ENCODE results near the gene ANKS6. TPM values are rescaled to one million over a fixed set of nuclear protein-coding genes. Genes with fewer than 3 reads are reported as not detected.

Gene ANKS6
- total RNA-seq, 1 experiment from 2014 or later, result 39.2 TPM

DNA sequence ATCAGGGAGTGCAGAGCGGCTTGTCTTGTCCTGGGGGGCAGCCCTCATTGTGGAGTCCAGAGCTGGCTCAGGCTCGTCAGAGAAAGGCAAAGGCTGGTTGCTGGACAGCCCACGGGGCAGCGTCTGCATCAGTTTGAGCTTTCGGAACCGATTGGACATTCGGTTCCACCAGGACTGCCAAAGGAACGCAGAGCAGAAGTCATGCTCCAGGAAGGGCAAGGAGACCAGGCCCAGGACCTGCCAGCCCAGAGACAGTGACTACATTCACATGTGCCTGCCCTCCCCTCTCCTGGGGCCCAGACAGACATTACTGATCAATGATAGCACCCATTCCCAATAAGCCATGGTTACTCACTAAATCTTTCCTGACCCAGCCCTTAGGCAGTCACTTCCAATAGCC, 18.1 kb downstream of the ANKS6 start:
- H3K9me3 ChIP-seq (ENCODE audit: control insufficient read depth in 1 of 2, insufficient read depth in 1 of 2, low read depth in 1 of 2, low read length in 2 of 2), result no peaks in the 10 kb centered on the region
- H3K27ac ChIP-seq (ENCODE audit: low read depth, low read length), result no peak overlapping the region
- ChIA-PET RAD21 (ENCODE audit: low non-redundant PET in 1 of 2, low total read pairs in 2 of 2, uncharacterized antibody in 2 of 2, unreplicated experiment in 2 of 2) (no interaction called here), CTCF (no interaction called here), POLR2A (no interaction called here)
- ATAC-seq, result no peak
- H3K79me2 ChIP-seq (ENCODE audit: insufficient read depth, low read length), result no peaks in the 10 kb centered on the region
- H3K4me2 ChIP-seq (ENCODE audit: low read length), result no peak overlapping the region
- no peaks in the 10 kb centered on the region for H4K20me1 ChIP-seq (ENCODE audit: insufficient read depth)
- intact Hi-C loops (cut with micrococcal nuclease), result loop anchor here (10.0 kb wide), 1 partner anchor 703 kb away; no protein-coding TSS in a partner anchor
- no TSS peak for BruUV-seq (replicated peaks)
- TF ChIP-seq POLR2AphosphoS5 (IDR thresholded peaks at IDR 0.05; ENCODE audit: low read depth, low read length) (no peak), ZFX (IDR thresholded peaks at IDR 0.05) (no peak), CEBPB (IDR thresholded peaks at IDR 0.05; ENCODE audit: low read depth) (no peak), FOSL1 (IDR thresholded peaks at IDR 0.05; ENCODE audit: low read depth) (no peak), EZH2phosphoT487 (IDR thresholded peaks at IDR 0.05; ENCODE audit: borderline replicate concordance) (no peak), EZH2 (IDR thresholded peaks at IDR 0.05) (no peak), SRF (IDR thresholded peaks at IDR 0.05; ENCODE audit: low read depth) (no peak), TCF7L2 (IDR thresholded peaks at IDR 0.05; ENCODE audit: borderline replicate concordance, extremely low read depth, insufficient read depth, insufficient read length) (no peak), MAX (IDR thresholded peaks at IDR 0.05) (no peak), ELF1 (IDR thresholded peaks at IDR 0.05; ENCODE audit: borderline replicate concordance, low read depth) (no peak), ZBTB33 (IDR thresholded peaks at IDR 0.05; ENCODE audit: extremely low read depth, insufficient replicate concordance, low read length) (no peak), RAD21 (IDR thresholded peaks at IDR 0.05; ENCODE audit: low read depth) (no peak), ZNF274 (IDR thresholded peaks at IDR 0.05; ENCODE audit: low read depth, low read length) (no peak), CBX3 (IDR thresholded peaks at IDR 0.05; ENCODE audit: low read depth) (no peak), YY1 (IDR thresholded peaks at IDR 0.05; ENCODE audit: extremely low read depth, insufficient replicate concordance, low read depth, low read length) (no peak), CTCF (IDR thresholded peaks at IDR 0.05 in 2 of 3, conservative IDR thresholded peaks at IDR 0.05 in 1 of 3; ENCODE audit: borderline replicate concordance in 1 of 3, insufficient read depth in 1 of 3, low read depth in 2 of 3, low read length in 2 of 3) (no peak), SP1 (IDR thresholded peaks at IDR 0.05; ENCODE audit: low read depth) (no peak), SIN3A (IDR thresholded peaks at IDR 0.05; ENCODE audit: low read depth) (no peak)
- peaks cover 3 to 14% of the 10 kb centered on the region in 2 experiments; a peak in 2 of 4 replicates for H3K36me3 ChIP-seq (ENCODE audit: control insufficient read depth in 1 of 2, insufficient read depth in 2 of 2, low read length in 2 of 2)
- H3K27me3 ChIP-seq (ENCODE audit: insufficient read depth, low read length), result no peaks in the 10 kb centered on the region
- no peak overlapping the region for H3K4me3 ChIP-seq (replicated peaks in 1 of 2; ENCODE audit: low read depth in 1 of 2, low read length in 2 of 2)
- DNase-seq (ENCODE audit: low read depth, low spot score), result no peak
- no peak overlapping the region for H2AFZ ChIP-seq (ENCODE audit: low read depth, low read length, poor library complexity, severe bottlenecking)
- peaks cover 20 to 35% of the 10 kb centered on the region in 2 experiments for H3K4me1 ChIP-seq (ENCODE audit: control insufficient read depth in 1 of 2, insufficient read depth in 2 of 2, low read length in 2 of 2)
- H3K9ac ChIP-seq (ENCODE audit: low read length), result no peak overlapping the region
- no peaks in the 10 kb centered on the region for H3K9me2 ChIP-seq (ENCODE audit: insufficient read depth)

All from HCT116 (cell line).